Activated B cell treated with CpG ODN at 0.5 μM for 24 hours (primary cell): Measurements from ENCODE around the gene PSMD13. TPM values are rescaled to one million over a fixed set of nuclear protein-coding genes. Genes with fewer than 3 reads are reported as not detected.

Source experiments
- ATAC-seq: fragments of 200-7000 bp; cut with Tn5 transposase; one replicate; pipeline ENCODE4 v1.10.0; 2021; ENCODE audit warnings: low read depth, mild to moderate bottlenecking, moderate library complexity
- CTCF ChIA-PET: fragments of 350-600 bp; sonication (Branson Sonifier 250); formaldehyde crosslinking; loops from one replicate; lab custom pipeline; 2021; ENCODE audit warnings: antibody characterized with exemption; lab: Charles Lee
- POLR2A ChIA-PET: fragments of 350-600 bp; sonication (Branson Sonifier 250); formaldehyde crosslinking; loops from one replicate; lab custom pipeline; 2021; ENCODE audit warnings: antibody characterized with exemption; lab: Charles Lee
- DNase-seq: peaks from one replicate; pipeline ENCODE4 v3.0.0; 2022
- H3K27ac Mint-ChIP-seq: one replicate; pipeline ENCODE4 v1.8.0; 2020; ENCODE audit warnings: mixed read lengths
- H3K27me3 Mint-ChIP-seq: one replicate; pipeline ENCODE4 v1.8.0; 2021; ENCODE audit warnings: mixed read lengths
- H3K36me3 Mint-ChIP-seq: one replicate; pipeline ENCODE4 v1.8.0; 2021; ENCODE audit warnings: low read depth, mixed read lengths
- H3K4me1 Mint-ChIP-seq: one replicate; pipeline ENCODE4 v1.8.0; 2021; ENCODE audit warnings: mixed read lengths
- H3K4me3 Mint-ChIP-seq: one replicate; pipeline ENCODE4 v1.8.0; 2020; ENCODE audit warnings: mild to moderate bottlenecking, mixed read lengths
- H3K9me3 Mint-ChIP-seq: one replicate; pipeline ENCODE4 v1.8.0; 2020; ENCODE audit warnings: mixed read lengths
- CTCF ChIP-seq: fragments of 200-600 bp; IDR thresholded peaks from one replicate; pipeline ENCODE4 v1.8.0; 2022; ENCODE audit warnings: antibody characterized with exemption, mild to moderate bottlenecking
- intact Hi-C: fragments of 100-400 bp; cut with micrococcal nuclease; formaldehyde crosslinking; loops from one replicate; pipeline ENCODE4 v1.15.1; 2024
- total RNA-seq: library from RNA; stranded (reverse); gene quantifications from 2 replicates; pipeline ENCODE4 v1.2.3, GENCODE V29; 2022

Gene PSMD13
- total RNA-seq, 1 donor from 2014 or later, result 149 TPM

GRCh38 chr11:199782-200181 lies 37.0 kb upstream of the PSMD13 start:
- DNase-seq (no peak), ATAC-seq (no peak)
- Mint-ChIP-seq H3K9me3 (no peaks in the 10 kb centered on the region), H3K27ac (no peak overlapping the region), H3K36me3 (peaks cover 31% of the 10 kb centered on the region), H3K4me1 (peaks cover 22% of the 10 kb centered on the region), H3K4me3 (no peak overlapping the region), H3K27me3 (no peaks in the 10 kb centered on the region)
- CTCF ChIA-PET, result no interaction called here
- POLR2A ChIA-PET, result interaction anchor here (0.6 kb wide), 1 partner anchor 73 kb away, joined by 6 read pairs; no protein-coding TSS in a partner anchor
- TF ChIP-seq CTCF, result no peak
- intact Hi-C loops, result no loop called here

GRCh38 chr11:200224-201003 lies 36.4 kb upstream of the PSMD13 start:
- ChIA-PET POLR2A (no interaction called here), CTCF (no interaction called here)
- no peak for DNase-seq
- intact Hi-C loops, result no loop called here
- Mint-ChIP-seq H3K27me3 (no peaks in the 10 kb centered on the region), H3K4me3 (no peak overlapping the region), H3K4me1 (peaks cover 25% of the 10 kb centered on the region), H3K9me3 (no peaks in the 10 kb centered on the region), H3K27ac (no peak overlapping the region), H3K36me3 (peaks cover 35% of the 10 kb centered on the region)
- TF ChIP-seq CTCF, result no peak
- no peak for ATAC-seq

DNA sequence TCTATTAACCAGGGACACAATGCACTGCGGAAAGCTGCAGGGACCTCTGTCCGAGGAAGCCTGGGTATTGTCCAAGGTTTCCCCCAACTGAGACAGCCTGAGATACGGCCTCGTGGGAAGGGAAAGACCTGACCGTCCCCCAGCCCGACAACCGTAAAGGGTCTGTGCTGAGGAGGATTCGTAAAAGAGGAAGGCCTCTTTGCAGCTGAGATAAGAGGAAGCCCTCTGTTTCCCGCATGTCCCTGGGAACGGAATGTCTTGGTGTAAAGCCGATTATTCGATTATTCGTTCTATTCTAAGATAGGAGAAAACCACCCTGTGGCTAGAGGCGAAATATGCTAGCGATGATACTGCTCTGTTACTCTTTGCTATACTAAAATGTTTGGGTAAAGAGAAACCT lies 34.8 kb upstream of the PSMD13 start:
- peaks cover 37% of the 10 kb centered on the region for H3K4me1 Mint-ChIP-seq

DNA sequence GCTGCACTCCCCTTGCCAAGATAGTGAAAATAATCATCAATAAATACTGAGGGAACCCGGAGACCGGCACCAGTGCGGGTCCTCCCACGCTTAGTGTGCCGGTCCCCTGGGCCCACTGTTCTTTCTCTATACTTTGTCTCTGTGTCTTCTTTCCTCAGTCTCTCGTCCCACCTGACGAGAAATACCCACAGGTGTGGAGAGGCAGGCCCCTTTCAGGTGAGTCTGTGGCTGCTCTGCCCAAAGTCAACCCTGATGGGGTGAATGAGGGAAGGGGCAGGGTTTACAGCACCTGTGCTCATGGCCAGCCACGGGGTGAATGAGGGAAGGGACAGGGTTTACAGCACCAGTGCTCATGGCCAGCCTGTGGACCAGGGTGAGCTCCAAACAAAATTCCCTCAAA lies 34.3 kb upstream of the PSMD13 start:
- Mint-ChIP-seq H3K36me3 (peaks cover 40% of the 10 kb centered on the region), H3K27ac (peak overlapping the region; percentile 16), H3K9me3 (no peaks in the 10 kb centered on the region), H3K4me3 (no peak overlapping the region), H3K27me3 (no peaks in the 10 kb centered on the region), H3K4me1 (peaks cover 41% of the 10 kb centered on the region)
- CTCF ChIA-PET, result no interaction called here
- ATAC-seq (no peak), DNase-seq (no peak)
- intact Hi-C loops, result no loop called here
- TF ChIP-seq CTCF, result no peak
- POLR2A ChIA-PET, result interaction anchor here (0.8 to 1.0 kb wide), 2 partner anchors 65 to 205 kb away, joined by 3 read pairs; no protein-coding TSS in a partner anchor

More for the DNA sequence above, 34.8 kb upstream of the PSMD13 start:
- Mint-ChIP-seq H3K4me3 (no peak overlapping the region), H3K36me3 (peaks cover 39% of the 10 kb centered on the region), H3K9me3 (no peaks in the 10 kb centered on the region), H3K27ac (peak overlapping the region; percentile 35), H3K27me3 (no peaks in the 10 kb centered on the region)
- intact Hi-C loops, result no loop called here
- ChIA-PET POLR2A (no interaction called here), CTCF (no interaction called here)
- DNase-seq (peak; percentile 11), ATAC-seq (no peak)
- TF ChIP-seq CTCF, result no peak

DNA sequence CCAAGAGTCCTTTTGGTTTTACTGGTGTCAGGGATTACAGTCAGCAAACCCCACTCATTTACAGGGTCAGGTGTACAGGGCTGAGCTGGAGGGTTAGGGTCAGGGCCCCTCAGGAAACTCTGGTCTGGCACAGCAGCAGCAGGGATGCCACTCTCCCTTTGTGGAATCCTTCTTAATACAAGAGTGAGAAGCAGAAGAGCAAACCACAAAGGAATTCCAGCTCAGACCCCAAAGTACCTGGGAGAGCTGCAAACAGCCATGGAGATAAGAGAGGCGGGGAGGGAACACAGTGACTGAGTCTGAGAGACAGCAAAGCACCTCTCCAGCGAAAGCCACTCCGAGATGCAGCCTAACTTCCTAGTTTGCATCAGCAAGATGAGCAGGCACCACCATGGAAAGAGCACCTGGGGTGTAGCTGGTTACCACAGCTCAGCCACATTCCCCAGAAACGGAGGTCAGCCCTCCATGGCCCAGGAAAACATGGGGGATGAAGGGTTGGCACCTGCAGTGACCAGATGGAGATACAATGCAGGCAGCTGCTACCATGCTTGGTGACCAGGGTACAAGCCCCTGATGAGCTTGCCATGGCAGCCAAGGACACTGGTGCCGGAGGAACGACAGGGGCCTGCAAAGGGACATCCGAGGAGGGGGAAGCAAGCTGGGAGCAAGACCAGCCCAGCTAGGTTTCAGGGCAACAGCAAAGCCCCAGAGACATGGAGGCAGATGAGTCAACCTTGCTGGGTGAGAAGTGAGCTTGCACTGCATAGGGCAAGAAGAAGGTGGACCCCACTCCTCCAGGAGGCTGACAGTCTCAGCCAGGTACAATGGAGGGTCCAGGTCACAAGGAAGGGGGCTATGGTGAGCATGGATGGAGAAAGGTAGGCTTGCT lies 33.5 kb upstream of the PSMD13 start:
- ChIA-PET CTCF (no interaction called here), POLR2A (interaction anchor here (0.8 to 1.0 kb wide), 2 partner anchors 64 to 204 kb away, joined by 3 read pairs; no protein-coding TSS in a partner anchor)
- H3K36me3 Mint-ChIP-seq, result peaks cover 48% of the 10 kb centered on the region
- ATAC-seq (no peak), DNase-seq (peak; percentile 6)
- intact Hi-C loops, result no loop called here
- TF ChIP-seq CTCF, result no peak
- H3K4me1 Mint-ChIP-seq, result peaks cover 41% of the 10 kb centered on the region
- no peak overlapping the region for H3K4me3 Mint-ChIP-seq
- no peaks in the 10 kb centered on the region for H3K27me3 Mint-ChIP-seq
- no peak overlapping the region for H3K27ac Mint-ChIP-seq
- no peaks in the 10 kb centered on the region for H3K9me3 Mint-ChIP-seq
